ENCODE data around the gene KCMF1. TPM values are rescaled to one million over a fixed set of nuclear protein-coding genes. Genes with fewer than 3 reads are reported as not detected.
A peak's percentile ranks its signal among the peaks of the same experiment; 100 is the strongest.

Gene KCMF1
- total RNA-seq, 1 donor from 2014 or later: 64.2 TPM

DNA sequence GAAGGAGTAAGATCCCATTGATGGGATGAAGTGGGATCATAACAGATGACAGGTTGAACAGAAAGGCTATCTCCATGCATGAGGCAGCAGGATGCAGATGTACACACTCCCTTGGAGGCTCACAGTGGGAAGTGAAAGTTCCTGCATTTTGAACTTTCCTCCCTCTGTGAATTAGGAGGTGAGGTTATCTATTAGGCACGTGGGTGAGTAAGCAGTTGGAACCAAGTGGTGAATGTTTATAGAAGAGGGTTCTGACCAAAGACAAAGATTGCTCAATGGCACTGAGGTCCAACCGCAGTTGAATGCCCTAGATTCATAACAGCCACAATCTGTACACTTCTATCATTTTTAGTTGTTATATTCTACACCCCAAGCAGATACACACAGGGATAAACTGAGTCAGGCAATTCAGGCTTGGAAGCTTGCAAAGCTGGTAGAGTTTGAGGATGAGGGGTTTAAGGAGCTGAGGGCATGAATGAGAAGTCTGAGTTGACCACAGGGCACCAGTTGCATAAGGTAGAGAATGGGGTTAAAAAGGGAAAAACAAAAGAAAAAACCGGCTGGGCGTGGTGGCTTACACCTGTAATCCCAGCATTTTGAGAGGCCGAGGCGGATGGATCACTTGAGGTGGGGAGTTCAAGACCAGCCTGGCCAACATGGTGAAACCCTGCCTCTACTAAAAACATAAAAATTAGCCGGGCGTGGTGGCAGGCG is 7.1 kb upstream of the KCMF1 start:
- no peaks in the 10 kb centered on the region for H3K9me3 ChIP-seq
- no peak overlapping the region for H3K27ac ChIP-seq
- no peak overlapping the region for H3K4me3 ChIP-seq
- no peaks in the 10 kb centered on the region for H3K27me3 ChIP-seq (ENCODE audit: low read depth)
- TF ChIP-seq, protein P1, sequence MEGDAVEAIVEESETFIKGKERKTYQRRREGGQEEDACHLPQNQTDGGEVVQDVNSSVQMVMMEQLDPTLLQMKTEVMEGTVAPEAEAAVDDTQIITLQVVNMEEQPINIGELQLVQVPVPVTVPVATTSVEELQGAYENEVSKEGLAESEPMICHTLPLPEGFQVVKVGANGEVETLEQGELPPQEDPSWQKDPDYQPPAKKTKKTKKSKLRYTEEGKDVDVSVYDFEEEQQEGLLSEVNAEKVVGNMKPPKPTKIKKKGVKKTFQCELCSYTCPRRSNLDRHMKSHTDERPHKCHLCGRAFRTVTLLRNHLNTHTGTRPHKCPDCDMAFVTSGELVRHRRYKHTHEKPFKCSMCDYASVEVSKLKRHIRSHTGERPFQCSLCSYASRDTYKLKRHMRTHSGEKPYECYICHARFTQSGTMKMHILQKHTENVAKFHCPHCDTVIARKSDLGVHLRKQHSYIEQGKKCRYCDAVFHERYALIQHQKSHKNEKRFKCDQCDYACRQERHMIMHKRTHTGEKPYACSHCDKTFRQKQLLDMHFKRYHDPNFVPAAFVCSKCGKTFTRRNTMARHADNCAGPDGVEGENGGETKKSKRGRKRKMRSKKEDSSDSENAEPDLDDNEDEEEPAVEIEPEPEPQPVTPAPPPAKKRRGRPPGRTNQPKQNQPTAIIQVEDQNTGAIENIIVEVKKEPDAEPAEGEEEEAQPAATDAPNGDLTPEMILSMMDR (IDR thresholded peaks at IDR 0.05): no peak
- peaks cover 26% of the 10 kb centered on the region for H3K4me1 ChIP-seq
- peak; percentile 37 to 52 for ATAC-seq
- DNase-seq: no peak
- intact Hi-C loops (cut with DNase I): no loop called here
- no peaks in the 10 kb centered on the region for H3K36me3 ChIP-seq

DNA sequence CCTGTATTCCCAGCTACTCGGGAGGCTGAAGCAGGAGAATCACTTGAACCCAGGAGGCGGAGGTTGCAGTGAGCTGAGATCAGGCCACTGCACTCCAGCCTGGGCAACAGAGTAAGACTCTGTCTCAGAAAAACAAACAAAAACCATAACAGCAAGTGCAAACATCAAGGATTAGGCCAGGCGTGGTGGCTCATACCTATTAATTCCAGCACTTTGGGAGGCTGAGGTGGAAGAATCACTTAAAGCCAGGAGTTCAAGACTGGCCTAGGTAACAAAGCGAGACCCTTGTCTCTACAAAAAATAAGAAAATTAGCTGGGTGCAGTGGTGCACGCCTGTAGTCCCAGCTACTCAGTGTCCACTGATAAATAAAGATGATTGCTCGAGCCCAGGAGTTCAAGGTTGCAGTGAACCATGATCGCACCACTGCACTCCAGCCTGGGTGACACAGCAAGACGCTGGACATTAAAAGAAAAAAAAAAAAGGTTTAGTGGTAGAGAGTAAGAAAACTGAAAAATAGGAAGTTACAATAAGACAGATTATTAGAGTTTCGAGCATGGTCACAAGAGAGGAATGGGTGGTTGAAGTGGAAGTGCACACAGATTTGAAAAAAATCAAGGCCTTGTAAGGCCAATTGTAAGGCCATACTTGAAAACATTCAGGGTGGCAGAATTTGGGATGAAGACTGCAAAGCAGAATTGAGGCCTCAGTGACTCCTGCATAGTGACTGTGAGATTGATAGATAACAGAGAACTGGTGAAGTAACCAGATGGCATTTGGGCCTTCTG is 6.4 kb upstream of the KCMF1 start:
- TF ChIP-seq, protein P1 (IDR thresholded peaks at IDR 0.05): no peak
- Histone ChIP-seq H3K9me3 (no peaks in the 10 kb centered on the region), H3K4me3 (no peak overlapping the region), H3K36me3 (no peaks in the 10 kb centered on the region), H3K27ac (no peak overlapping the region), H3K4me1 (peaks cover 34% of the 10 kb centered on the region), H3K27me3 (ENCODE audit: low read depth) (no peaks in the 10 kb centered on the region)
- ATAC-seq: no peak
- no peak for DNase-seq
- intact Hi-C loops (cut with DNase I): no loop called here

DNA sequence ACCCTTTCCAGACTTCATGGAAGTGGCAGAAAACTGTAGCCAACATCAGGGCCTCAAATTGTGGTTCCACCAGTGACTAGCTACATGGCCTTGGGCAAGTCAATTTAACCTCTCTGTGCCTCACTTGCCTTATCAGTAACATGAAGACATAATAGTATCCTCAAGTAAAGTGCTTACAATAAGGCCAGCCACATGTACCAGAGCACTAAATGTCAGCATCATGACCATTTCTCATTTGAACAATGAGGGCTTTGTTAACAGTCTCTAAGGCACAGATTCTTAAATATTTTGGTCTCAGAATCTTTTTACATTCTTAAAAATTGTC is 5.8 kb upstream of the KCMF1 start:
- Histone ChIP-seq H3K4me1 (peaks cover 38% of the 10 kb centered on the region), H3K27ac (no peak overlapping the region)
- no peak for DNase-seq

DNA sequence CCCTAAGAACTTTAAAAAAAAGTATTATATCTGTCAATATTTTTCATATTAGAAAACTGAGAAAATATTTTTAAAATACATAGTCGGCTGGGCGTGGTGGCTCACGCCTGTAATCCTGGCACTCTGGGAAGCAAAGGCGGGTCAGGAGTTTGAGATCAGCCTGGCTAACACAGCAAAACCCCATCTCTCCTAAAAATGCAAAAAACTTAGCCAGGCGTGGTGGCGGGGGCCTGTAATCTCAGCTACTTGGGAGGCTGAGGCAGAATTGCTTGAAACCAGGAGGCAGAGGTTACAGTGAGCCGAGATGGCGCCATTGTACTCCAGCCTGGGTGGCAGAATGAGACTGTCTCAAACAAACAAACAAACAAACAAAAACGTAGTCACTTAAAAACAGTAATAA is 5.1 kb upstream of the KCMF1 start:
- ATAC-seq (no peak), DNase-seq (no peak)
- intact Hi-C loops (cut with DNase I): no loop called here
- H3K27me3 ChIP-seq (ENCODE audit: low read depth): no peaks in the 10 kb centered on the region
- no peaks in the 10 kb centered on the region for H3K36me3 ChIP-seq
- peaks cover 38% of the 10 kb centered on the region for H3K4me1 ChIP-seq
- no peak overlapping the region for H3K27ac ChIP-seq
- TF ChIP-seq, protein P1 (IDR thresholded peaks at IDR 0.05): no peak
- H3K4me3 ChIP-seq: no peak overlapping the region
- H3K9me3 ChIP-seq: no peaks in the 10 kb centered on the region

More for the DNA sequence above, 5.8 kb upstream of the KCMF1 start:
- intact Hi-C loops (cut with DNase I): no loop called here
- Histone ChIP-seq H3K9me3 (no peaks in the 10 kb centered on the region), H3K36me3 (no peaks in the 10 kb centered on the region), H3K4me3 (no peak overlapping the region), H3K27me3 (ENCODE audit: low read depth) (no peaks in the 10 kb centered on the region)
- TF ChIP-seq, protein P1 (IDR thresholded peaks at IDR 0.05): no peak
- ATAC-seq: no peak

DNA sequence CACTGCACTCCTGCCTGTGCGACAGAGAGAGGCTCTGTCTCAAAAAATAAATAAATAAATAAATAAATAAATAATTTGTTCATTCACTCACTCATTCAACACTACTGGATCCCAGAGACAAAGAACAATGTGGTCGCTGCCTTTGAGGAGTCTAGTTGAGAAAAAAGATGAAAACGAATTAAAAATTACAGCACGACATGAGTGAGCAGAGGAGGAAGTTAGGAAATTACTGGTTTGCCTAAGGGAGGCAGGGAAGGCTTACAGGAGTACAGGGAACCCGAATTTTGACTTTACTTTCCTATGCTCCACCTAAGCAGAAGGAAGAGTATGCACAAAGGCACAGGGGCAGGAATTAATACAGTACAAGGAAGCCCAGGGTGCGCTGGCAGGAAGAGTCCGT is 4.2 kb upstream of the KCMF1 start:
- no peaks in the 10 kb centered on the region for H3K36me3 ChIP-seq
- DNase-seq (no peak), ATAC-seq (no peak)
- H3K27ac ChIP-seq: no peak overlapping the region
- no peaks in the 10 kb centered on the region for H3K27me3 ChIP-seq (ENCODE audit: low read depth)
- H3K4me1 ChIP-seq: peaks cover 38% of the 10 kb centered on the region
- no peak overlapping the region for H3K4me3 ChIP-seq
- TF ChIP-seq, protein P1 (IDR thresholded peaks at IDR 0.05): no peak
- H3K9me3 ChIP-seq: no peaks in the 10 kb centered on the region
- intact Hi-C loops (cut with DNase I): no loop called here
